Glutamatergic neuron (in vitro differentiated cells): ENCODE data around the gene IRF2. TPM values are rescaled to one million over a fixed set of nuclear protein-coding genes. Genes with fewer than 3 reads are reported as not detected.

Experiments
- DNase-seq: peaks from one replicate; pipeline ENCODE4 v3.0.0; 2022
- H3K27ac Mint-ChIP-seq: one replicate; pipeline ENCODE4 v1.8.0; 2020; ENCODE audit warnings: mild to moderate bottlenecking, mixed read lengths, inconsistent platforms; ENCODE audit not compliant: unreplicated experiment
- H3K27me3 Mint-ChIP-seq: one replicate; pipeline ENCODE4 v1.8.0; 2020; ENCODE audit warnings: mild to moderate bottlenecking, moderate library complexity, mixed read lengths, inconsistent platforms; ENCODE audit not compliant: unreplicated experiment
- H3K36me3 Mint-ChIP-seq: one replicate; pipeline ENCODE4 v1.8.0; 2020; ENCODE audit warnings: mild to moderate bottlenecking, mixed read lengths, inconsistent platforms; ENCODE audit not compliant: unreplicated experiment
- H3K4me1 Mint-ChIP-seq: one replicate; pipeline ENCODE4 v1.8.0; 2020; ENCODE audit warnings: mild to moderate bottlenecking, low read depth, mixed read lengths, inconsistent platforms; ENCODE audit not compliant: unreplicated experiment
- H3K4me3 Mint-ChIP-seq: one replicate; pipeline ENCODE4 v1.8.0; 2020; ENCODE audit warnings: mild to moderate bottlenecking, mixed read lengths, inconsistent platforms; ENCODE audit not compliant: unreplicated experiment
- H3K9me3 Mint-ChIP-seq: one replicate; pipeline ENCODE4 v1.8.0; 2020; ENCODE audit warnings: mild to moderate bottlenecking, moderate library complexity, mixed read lengths, inconsistent platforms; ENCODE audit not compliant: unreplicated experiment
- CTCF ChIP-seq: fragments of 200-600 bp; sonication (generic); IDR thresholded peaks from one replicate; pipeline ENCODE4 v1.5.0; 2021; ENCODE audit not compliant: partially characterized antibody, unreplicated experiment
- total RNA-seq: library from RNA; stranded (reverse); fragmentation: NEBNext Ultra II Directional; extraction: Animal tissue kit (Norgen Biotek cat#: 25700); gene quantifications from one replicate; pipeline ENCODE4 v1.2.1, GENCODE V29; 2021; ENCODE audit not compliant: unreplicated experiment

Gene IRF2
- total RNA-seq, 1 donor from 2014 or later: 7.4 TPM

DNA sequence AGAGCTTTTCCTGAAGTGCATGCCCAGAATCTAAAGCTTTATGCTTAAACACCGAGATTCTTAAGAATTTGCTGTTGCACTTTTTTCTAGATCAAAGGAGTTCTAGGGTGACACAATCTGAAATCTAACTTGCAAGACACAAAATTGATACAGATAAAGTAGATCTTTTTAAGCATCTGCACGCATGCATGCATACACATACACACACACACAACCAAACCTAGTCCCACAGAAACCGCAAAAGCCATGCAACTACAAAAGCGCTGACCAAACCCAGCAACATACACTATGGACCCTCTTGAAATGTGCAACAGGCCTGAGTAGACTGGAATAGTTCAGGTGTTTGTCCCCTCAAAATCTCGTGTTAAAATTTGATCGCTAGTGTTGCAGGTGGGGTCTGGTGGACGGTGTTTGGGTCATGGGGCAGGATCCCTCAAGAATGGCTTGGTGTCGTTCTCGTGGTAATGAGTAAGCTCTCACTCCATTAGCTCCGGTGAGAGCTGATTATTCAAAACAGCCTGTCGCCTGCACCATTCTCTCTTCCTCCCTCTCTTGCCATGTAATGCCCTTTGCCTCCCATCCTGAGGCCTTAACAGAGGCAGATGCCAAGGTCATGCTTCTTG lies 52.7 kb downstream of the IRF2 start:
- no peaks in the 10 kb centered on the region for H3K9me3 Mint-ChIP-seq
- no peak for DNase-seq
- H3K4me1 Mint-ChIP-seq: no peaks in the 10 kb centered on the region
- TF ChIP-seq CTCF: no peak
- no peak overlapping the region for H3K27ac Mint-ChIP-seq
- peaks cover 5% of the 10 kb centered on the region for H3K36me3 Mint-ChIP-seq
- H3K27me3 Mint-ChIP-seq: peaks cover 3% of the 10 kb centered on the region
- no peak overlapping the region for H3K4me3 Mint-ChIP-seq

DNA sequence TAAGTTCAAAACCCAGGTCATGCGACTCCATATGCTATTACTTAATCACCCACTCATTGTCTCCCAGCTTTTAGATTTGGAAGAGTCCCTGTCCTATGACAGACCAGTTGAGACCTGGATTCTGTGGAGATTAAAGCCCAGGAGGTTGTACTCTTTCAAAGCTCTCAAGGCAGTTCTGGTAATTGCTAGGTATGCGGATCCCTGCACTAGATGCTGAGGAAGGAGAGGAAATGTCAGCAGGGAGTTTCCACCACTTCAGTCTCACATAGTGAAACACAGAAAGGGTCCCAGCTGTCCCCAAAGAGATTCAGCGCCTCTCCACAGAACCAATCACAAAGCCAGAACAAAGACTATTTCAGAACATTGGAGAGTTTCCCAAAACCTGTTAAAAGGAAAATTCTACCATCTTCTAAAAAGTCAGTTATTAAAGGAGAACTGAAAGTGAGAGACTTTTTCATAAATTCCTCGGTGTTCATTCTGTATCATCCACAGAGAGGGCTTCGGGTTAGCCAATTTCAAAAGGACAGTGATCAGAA lies 53.4 kb downstream of the IRF2 start:
- no peaks in the 10 kb centered on the region for H3K9me3 Mint-ChIP-seq

DNA sequence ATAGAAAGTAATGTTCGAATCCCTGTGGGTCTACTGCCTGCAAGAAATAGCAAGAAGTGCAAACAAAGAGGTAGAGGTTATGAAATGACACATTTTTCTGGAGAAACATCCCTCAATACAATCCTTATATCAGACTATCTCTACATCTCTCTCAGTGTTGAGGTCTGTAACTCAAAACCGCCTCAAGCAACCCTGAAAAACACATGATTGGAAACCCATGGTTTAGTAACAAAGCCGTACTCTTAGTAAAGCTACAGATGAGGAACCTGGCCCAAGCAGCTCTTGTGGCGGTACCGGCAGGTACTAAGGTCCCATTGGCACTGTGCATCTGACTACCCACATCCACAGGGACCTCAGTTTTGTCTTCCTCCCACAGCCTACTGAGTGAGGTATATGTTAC lies 53.9 kb downstream of the IRF2 start:
- peaks cover 5% of the 10 kb centered on the region for H3K36me3 Mint-ChIP-seq
- peaks cover 1% of the 10 kb centered on the region for H3K27me3 Mint-ChIP-seq
- H3K9me3 Mint-ChIP-seq: no peaks in the 10 kb centered on the region
- no peaks in the 10 kb centered on the region for H3K4me1 Mint-ChIP-seq
- H3K4me3 Mint-ChIP-seq: no peak overlapping the region
- H3K27ac Mint-ChIP-seq: no peak overlapping the region
- no peak for TF ChIP-seq CTCF
- DNase-seq: no peak

More for the DNA sequence above, 53.4 kb downstream of the IRF2 start:
- DNase-seq: no peak
- Mint-ChIP-seq H3K4me1 (no peaks in the 10 kb centered on the region), H3K4me3 (no peak overlapping the region), H3K36me3 (peaks cover 5% of the 10 kb centered on the region), H3K27ac (no peak overlapping the region), H3K27me3 (peaks cover 1% of the 10 kb centered on the region)
- no peak for TF ChIP-seq CTCF

- peaks cover 1% of the 10 kb centered on the region for H3K27me3 Mint-ChIP-seq
Measured at GRCh38 chr4:184419976-184420375, 54.4 kb downstream of the IRF2 start.

More at GRCh38 chr4:184419976-184420375, 54.4 kb downstream of the IRF2 start:
- no peaks in the 10 kb centered on the region for H3K4me1 Mint-ChIP-seq
- H3K36me3 Mint-ChIP-seq: peaks cover 5% of the 10 kb centered on the region
- no peak for DNase-seq
- no peaks in the 10 kb centered on the region for H3K9me3 Mint-ChIP-seq
- H3K4me3 Mint-ChIP-seq: no peak overlapping the region
- no peak for TF ChIP-seq CTCF
- H3K27ac Mint-ChIP-seq: no peak overlapping the region
